ENCODE measurements around the gene RMND1.
A peak's percentile ranks its signal among the peaks of the same experiment; 100 is the strongest.
"Not testable (repeated sequence)": the region's sequence is repeated elsewhere in the genome, so short reads cannot be mapped to it uniquely, and the experiment has no call there.

RMND1 gene

GRCh38 chr6:151384151-151384550 lies 67.8 kb downstream of the RMND1 start:
- DNase-seq, result no peak

GRCh38 chr6:151382631-151383030 lies 69.3 kb downstream of the RMND1 start:
- DNase-seq, result not testable (repeated sequence)

DNA sequence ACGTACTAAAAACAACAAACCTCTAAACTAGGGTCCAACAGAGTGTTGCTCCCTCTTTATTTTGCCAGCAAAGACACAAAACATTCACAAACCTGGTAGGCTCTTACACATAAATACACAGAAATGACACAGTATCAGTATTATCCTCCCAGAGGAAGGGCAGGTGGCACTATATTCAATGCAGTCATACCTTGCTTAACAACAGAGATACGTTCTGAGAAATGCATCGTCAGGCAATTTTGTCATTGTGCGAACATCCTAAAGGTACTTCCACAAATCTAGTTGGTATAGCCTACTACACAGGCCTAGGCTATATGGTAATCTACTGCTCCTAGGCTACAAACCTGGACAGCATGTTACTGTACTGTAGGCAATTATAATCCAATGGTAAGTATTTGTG lies 70.2 kb downstream of the RMND1 start:
- no peak for DNase-seq

DNA sequence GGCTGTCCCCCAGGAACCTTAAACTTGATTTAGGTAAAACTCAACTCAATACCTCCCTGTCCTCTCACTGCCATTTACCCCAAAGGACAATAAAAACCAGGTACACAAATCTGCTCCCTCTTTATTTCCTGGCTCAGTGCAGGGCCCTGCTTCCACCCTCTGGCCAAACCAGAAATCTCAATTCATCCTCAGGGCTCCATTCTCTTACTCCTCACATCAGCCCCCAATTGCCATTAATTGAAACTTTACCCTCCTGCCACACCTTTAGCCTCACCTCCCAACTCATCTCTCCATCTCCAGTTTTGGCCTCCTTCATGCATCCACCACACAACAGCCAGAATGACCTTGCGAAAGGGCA lies 71.1 kb downstream of the RMND1 start:
- no peak for DNase-seq

GRCh38 chr6:151379933-151380847 lies 71.7 kb downstream of the RMND1 start:
- peak; percentile 21 to 52 for DNase-seq

- DNase-seq, result no peak
Measured at GRCh38 chr6:151377095-151377494, 74.8 kb downstream of the RMND1 start.

- no peak for DNase-seq
Measured at GRCh38 chr6:151376440-151376839, 75.5 kb downstream of the RMND1 start.

DNA sequence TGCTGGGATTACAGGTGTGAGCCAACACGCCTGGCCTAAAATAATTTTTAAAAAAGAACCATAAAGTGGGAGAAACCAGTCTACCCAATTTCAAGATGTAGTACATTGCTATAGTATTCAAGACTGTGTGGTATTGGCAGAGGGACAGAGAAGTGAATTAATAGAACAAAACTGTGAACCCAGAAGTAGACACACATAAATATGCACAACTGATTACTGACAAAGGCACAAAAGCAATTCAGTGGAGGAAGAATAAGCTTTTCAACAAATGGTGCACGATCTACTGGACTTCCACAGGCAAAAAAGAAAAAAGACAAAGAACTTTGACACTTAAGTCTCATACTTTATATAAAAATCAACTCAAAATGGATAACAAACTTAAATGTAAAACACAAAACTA lies 76.1 kb downstream of the RMND1 start:
- no peak for DNase-seq

DNA sequence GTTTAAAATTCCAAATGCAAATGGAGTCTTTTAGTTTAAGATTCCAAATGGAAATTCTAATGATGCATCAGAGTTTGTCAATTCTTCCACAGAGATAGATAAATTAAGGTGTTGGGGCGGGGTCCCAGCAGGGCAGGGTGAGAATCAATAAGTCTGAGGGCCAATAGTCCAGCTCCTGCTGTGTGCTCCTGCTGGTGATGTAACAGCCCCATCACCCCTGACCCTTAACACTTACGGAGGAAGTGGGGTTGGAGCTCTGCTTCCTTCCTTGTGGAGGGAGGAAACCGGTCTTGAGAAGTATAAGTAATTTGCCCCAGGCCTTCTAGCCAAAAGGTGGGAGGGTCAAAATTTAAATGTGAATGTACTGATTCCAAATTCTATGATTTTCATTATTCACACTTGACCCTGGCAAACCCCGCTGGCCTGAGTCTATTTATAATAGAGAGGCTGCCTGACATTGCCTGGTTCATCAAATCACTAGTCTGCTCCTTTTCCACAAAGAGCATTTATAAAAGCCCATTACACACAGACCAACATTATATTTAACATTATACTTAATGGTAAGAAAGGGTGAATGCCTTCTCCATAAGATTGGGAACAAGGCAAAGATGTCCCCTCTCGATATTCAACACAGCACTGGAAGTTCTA lies 77.8 kb downstream of the RMND1 start:
- DNase-seq, result peak; percentile 42 to 57

DNA sequence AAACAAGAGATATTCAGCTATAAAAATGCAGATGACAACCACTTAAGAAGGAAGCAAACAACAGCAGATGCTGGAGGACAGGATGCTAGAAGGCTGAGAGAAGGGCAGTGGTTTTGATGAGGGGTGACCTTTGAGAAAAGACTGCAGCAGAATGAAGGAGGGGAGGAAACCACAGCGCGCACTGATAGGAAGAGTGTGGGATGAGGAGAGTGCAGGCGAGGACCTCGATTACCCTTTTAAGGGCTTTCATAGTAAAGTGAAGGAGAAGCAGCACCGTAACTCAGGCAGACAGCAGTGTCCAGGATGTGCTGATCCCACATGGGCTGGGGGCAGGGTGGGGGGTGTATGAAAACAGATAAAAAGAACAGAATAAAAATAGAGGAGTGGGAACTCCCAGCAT lies 79.8 kb downstream of the RMND1 start:
- DNase-seq, result no peak

DNA sequence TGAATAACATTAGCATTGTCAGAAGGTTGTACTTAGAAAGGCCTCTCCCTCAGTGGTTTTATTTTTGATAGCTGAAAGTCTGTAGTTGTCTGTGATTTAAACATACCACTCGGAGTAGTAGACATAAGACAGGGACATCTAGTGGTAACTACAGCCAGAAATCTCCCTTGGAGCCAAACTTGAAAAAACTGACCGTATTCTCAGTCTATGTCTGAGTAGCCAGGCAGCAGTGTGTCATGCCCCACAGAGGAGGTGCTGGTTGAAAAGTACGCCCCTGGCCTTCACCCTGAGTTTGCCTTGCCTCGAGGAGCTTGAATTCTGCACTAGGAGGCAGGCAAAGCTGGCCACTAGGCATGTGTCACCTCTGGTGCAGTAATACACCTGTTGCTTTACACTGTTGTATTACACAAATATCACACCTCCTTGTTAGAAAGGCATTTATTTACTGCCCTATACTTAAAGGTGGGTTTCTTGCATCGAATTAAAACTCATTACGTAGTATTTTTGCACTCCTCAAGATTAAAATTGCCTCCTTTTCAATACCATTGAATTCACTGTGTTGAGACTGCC lies 81.3 kb downstream of the RMND1 start:
- DNase-seq, result no peak

- DNase-seq, result no peak
Measured at GRCh38 chr6:151365233-151365632, 86.7 kb downstream of the RMND1 start.

DNA sequence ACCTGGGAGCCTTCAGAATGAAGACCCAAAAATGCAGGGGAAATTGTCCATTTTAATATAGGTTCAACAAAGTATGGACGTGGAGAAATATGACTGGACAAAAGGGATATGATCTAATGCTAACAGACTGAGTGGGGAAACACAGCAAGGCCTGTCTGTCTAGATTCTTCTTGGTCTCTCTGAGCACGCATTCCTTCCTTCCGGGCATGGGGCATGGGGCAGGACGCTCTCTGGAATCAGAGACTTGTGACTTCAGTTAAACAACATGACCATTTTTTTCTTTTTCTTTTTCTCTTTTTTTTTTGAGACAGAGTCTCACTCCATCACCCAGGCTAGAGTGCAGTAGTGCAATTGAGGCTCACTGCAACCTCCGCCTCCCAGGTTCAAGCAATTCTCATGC lies 92.4 kb downstream of the RMND1 start:
- DNase-seq, result no peak

DNA sequence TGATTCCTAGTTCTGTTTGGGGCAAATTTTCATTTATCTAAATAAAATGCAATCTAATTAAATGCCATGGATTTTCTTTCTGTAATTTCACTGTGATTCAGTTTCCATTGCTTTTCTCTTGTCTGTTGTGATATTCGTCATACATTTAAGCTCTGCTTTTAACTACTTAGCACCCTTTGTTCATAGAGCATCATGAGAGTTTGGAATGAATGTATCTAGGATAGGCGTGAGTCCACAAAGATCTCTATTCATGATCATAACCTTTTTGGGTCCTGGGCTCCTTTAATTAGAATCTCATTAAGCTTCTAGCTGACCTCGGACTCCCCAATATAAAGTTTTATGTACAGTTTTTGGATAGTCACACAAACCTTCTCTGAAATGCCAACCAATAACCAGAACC lies 93.5 kb downstream of the RMND1 start:
- no peak for DNase-seq

GRCh38 chr6:151357758-151358436 lies 94.0 kb downstream of the RMND1 start:
- no peak for DNase-seq

DNA sequence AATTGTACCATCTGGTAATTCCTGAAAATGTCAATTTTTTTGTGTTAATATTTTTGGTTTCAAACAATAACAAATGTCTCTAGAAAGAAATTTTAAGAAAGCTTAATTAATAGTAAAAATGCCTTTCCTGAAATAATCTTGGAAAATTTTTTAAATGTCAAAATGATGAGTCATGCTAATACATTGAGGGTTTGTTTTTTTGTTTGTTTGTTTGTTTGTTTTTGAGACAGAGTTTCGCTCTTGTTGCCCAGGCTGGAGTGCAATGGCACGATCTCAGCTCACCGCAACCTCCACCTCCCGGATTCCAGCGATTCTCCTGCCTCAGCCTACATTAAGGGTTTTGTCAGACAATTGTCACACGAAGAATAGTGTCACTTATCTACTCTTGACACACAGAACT lies 94.9 kb downstream of the RMND1 start:
- not testable (repeated sequence) for DNase-seq

Data from inflammatory macrophage (primary cell).